Thymus (tissue), 11 donors: ENCODE measurements around the gene UBE2D3. TPM values are rescaled to one million over a fixed set of nuclear protein-coding genes. Genes with fewer than 3 reads are reported as not detected.
A peak's percentile ranks its signal among the peaks of the same experiment; 100 is the strongest.
"Not testable (repeated sequence)": the region's sequence is repeated elsewhere in the genome, so short reads cannot be mapped to it uniquely, and the experiment has no call there.

ENCODE experiments used
- DNase-seq, 9 donors: peaks; one replicate each; pipeline ENCODE4 v3.0.0-alpha.2; 2013; ENCODE audit warnings: low spot score in 9 of 9, low read depth in 6 of 9, missing footprints in 1 of 9
- H3K27ac ChIP-seq, 2 donors: one replicate each; pipeline ENCODE4 v1.5.1; 2013; ENCODE audit warnings: control low read depth in 1 of 2, low read depth in 1 of 2, low read length in 1 of 2, mild to moderate bottlenecking in 1 of 2, moderate library complexity in 1 of 2
- H3K27me3 ChIP-seq, 2 donors: one replicate each; pipeline ENCODE4 v1.5.1; 2013; ENCODE audit warnings: low read length in 1 of 2; ENCODE audit not compliant: control insufficient read depth in 2 of 2, insufficient read depth in 1 of 2
- H3K36me3 ChIP-seq, 2 donors: one replicate each; pipeline ENCODE4 v1.5.1; 2013; ENCODE audit warnings: low read length in 1 of 2, mild to moderate bottlenecking in 1 of 2, moderate library complexity in 1 of 2; ENCODE audit not compliant: control insufficient read depth in 2 of 2, insufficient read depth in 2 of 2
- H3K4me1 ChIP-seq, 2 donors: one replicate each; pipeline ENCODE4 v1.5.1; 2013; ENCODE audit warnings: low read length in 2 of 2; ENCODE audit not compliant: control insufficient read depth in 2 of 2, insufficient read depth in 2 of 2
- H3K4me3 ChIP-seq, 2 donors: one replicate each; pipeline ENCODE4 v1.5.1; 2013; ENCODE audit warnings: low read length in 2 of 2, control low read depth in 1 of 2, mild to moderate bottlenecking in 1 of 2
- H3K9me3 ChIP-seq, 2 donors: one replicate each; pipeline ENCODE4 v1.5.1; 2013; ENCODE audit warnings: low read length in 1 of 2, mild to moderate bottlenecking in 1 of 2; ENCODE audit not compliant: control insufficient read depth in 2 of 2, insufficient read depth in 1 of 2
- WGBS: extraction: QIAGEN DNeasy Blood & Tissue Kit; methylation state at CpG from one replicate; pipeline ENCODE4 v1.1.7; 2013; 5-methylcytosine and 5-hydroxymethylcytosine counted together
- polyA plus RNA-seq: library from polyadenylated mRNA; stranded (reverse); fragments of 200-250 nt; gene quantifications from one replicate; pipeline ENCODE4 v1.2.3, GENCODE V29; 2013
- total RNA-seq: library from RNA; stranded (reverse); fragments of 120-200 nt; gene quantifications from one replicate; pipeline ENCODE4 v1.2.4, GENCODE V29; 2013
- donor health status: healthy.

The UBE2D3 gene
- total and polyA plus RNA-seq, 2 donors: 318 to 326 TPM

- peak; percentile 37 to 79 (median 46) for DNase-seq
- H3K27ac ChIP-seq: peak overlapping the region; percentile 100
- peaks cover 0 to 17% of the 10 kb centered on the region in 2 donors for H3K36me3 ChIP-seq
- peak overlapping the region; percentile 88 to 94 for H3K4me3 ChIP-seq
- H3K9me3 ChIP-seq: no peaks in the 10 kb centered on the region
- no peaks in the 10 kb centered on the region for H3K27me3 ChIP-seq
- peaks cover 9 to 12% of the 10 kb centered on the region in 2 donors for H3K4me1 ChIP-seq
- WGBS: under 1% methylated on average over 23 of the region's 23 CpGs
Measured at GRCh38 chr4:102825261-102826091, 1.9 kb downstream of the UBE2D3 start.

GRCh38 chr4:102824398-102824797 lies 3.0 kb downstream of the UBE2D3 start:
- no peaks in the 10 kb centered on the region for H3K27me3 ChIP-seq
- 30% methylated on average over 2 of the region's 2 CpGs for WGBS
- peak overlapping the region; percentile 88 to 94 for H3K4me3 ChIP-seq
- peak in 1 of 9 donors; percentile 36 for DNase-seq
- no peaks in the 10 kb centered on the region for H3K9me3 ChIP-seq
- H3K36me3 ChIP-seq: peaks cover 3 to 28% of the 10 kb centered on the region in 2 donors
- H3K27ac ChIP-seq: peak overlapping the region in 1 of 2 donors; percentile 21
- peaks cover 11 to 12% of the 10 kb centered on the region in 2 donors for H3K4me1 ChIP-seq

- DNase-seq: no peak
- peak overlapping the region; percentile 20 to 88 for H3K4me3 ChIP-seq
- no peak overlapping the region for H3K27ac ChIP-seq
- WGBS: 68% methylated on average over 4 of the region's 4 CpGs
- H3K36me3 ChIP-seq: peaks cover 3 to 28% of the 10 kb centered on the region in 2 donors
- peaks cover 7 to 8% of the 10 kb centered on the region in 2 donors for H3K4me1 ChIP-seq
- H3K27me3 ChIP-seq: no peaks in the 10 kb centered on the region
- no peaks in the 10 kb centered on the region for H3K9me3 ChIP-seq
Measured at GRCh38 chr4:102823897-102824296, 3.5 kb downstream of the UBE2D3 start.

GRCh38 chr4:102823464-102823863 lies 3.9 kb downstream of the UBE2D3 start:
- Histone ChIP-seq H3K27ac (no peak overlapping the region), H3K4me3 (peak overlapping the region in 1 of 2 donors; percentile 20), H3K36me3 (peaks cover 3 to 28% of the 10 kb centered on the region in 2 donors), H3K9me3 (no peaks in the 10 kb centered on the region), H3K27me3 (no peaks in the 10 kb centered on the region), H3K4me1 (peaks cover 6 to 8% of the 10 kb centered on the region in 2 donors)
- 63% methylated on average over 4 of the region's 4 CpGs for WGBS
- DNase-seq: no peak

GRCh38 chr4:102819588-102820365 lies 7.6 kb downstream of the UBE2D3 start:
- DNase-seq: peak in 1 of 9 donors; percentile 29
- Histone ChIP-seq H3K27me3 (no peaks in the 10 kb centered on the region), H3K27ac (no peak overlapping the region), H3K36me3 (peaks cover 3 to 62% of the 10 kb centered on the region in 2 donors), H3K9me3 (no peaks in the 10 kb centered on the region), H3K4me1 (peaks cover 3 to 13% of the 10 kb centered on the region in 2 donors), H3K4me3 (no peak overlapping the region)
- 90% methylated on average over 8 of the region's 8 CpGs for WGBS

GRCh38 chr4:102819100-102819499 lies 8.3 kb downstream of the UBE2D3 start:
- H3K9me3 ChIP-seq, H3K27me3 ChIP-seq, H3K27ac ChIP-seq, H3K4me3 ChIP-seq, DNase-seq: not testable (repeated sequence)
- peaks cover 3 to 13% of the 10 kb centered on the region in 2 donors for H3K4me1 ChIP-seq
- H3K36me3 ChIP-seq: peaks cover 3 to 57% of the 10 kb centered on the region in 2 donors
- 94% methylated on average over 10 of the region's 10 CpGs for WGBS

- Histone ChIP-seq H3K27me3 (no peaks in the 10 kb centered on the region), H3K4me3 (no peak overlapping the region), H3K4me1 (peaks cover 3 to 8% of the 10 kb centered on the region in 2 donors), H3K36me3 (peaks cover 5 to 62% of the 10 kb centered on the region in 2 donors), H3K9me3 (no peaks in the 10 kb centered on the region), H3K27ac (peak overlapping the region in 1 of 2 donors; percentile 13)
- WGBS: 88% methylated on average over 9 of the region's 9 CpGs
- no peak for DNase-seq
Measured at GRCh38 chr4:102817613-102818268, 9.6 kb downstream of the UBE2D3 start.

GRCh38 chr4:102817021-102817605 lies 10.2 kb downstream of the UBE2D3 start:
- WGBS: 85% methylated on average over 3 of the region's 3 CpGs
- H3K27me3 ChIP-seq: no peaks in the 10 kb centered on the region
- no peaks in the 10 kb centered on the region for H3K9me3 ChIP-seq
- H3K27ac ChIP-seq: peak overlapping the region in 1 of 2 donors; percentile 2
- H3K36me3 ChIP-seq: peaks cover 5 to 64% of the 10 kb centered on the region in 2 donors
- no peak for DNase-seq
- H3K4me3 ChIP-seq: no peak overlapping the region
- peaks cover 0 to 9% of the 10 kb centered on the region in 2 donors for H3K4me1 ChIP-seq
